Occipital lobe (tissue), 2 donors: Measurements from ENCODE around the gene MPPED1. TPM values are rescaled to one million over a fixed set of nuclear protein-coding genes. Genes with fewer than 3 reads are reported as not detected.

Source experiments
- DNase-seq: peaks from one replicate; lab custom pipeline; 2025; lab: John Stamatoyannopoulos, UW
- total RNA-seq: library from RNA; depleted of rRNA; stranded (reverse); fragments of >200 nt; gene quantifications from one replicate; pipeline ENCODE4 v1.2.3, GENCODE V29; 2014

The MPPED1 gene
- total RNA-seq, 1 donor from 2014 or later = 455 TPM

- DNase-seq = no peak
These were observed 19.3 kb upstream of the MPPED1 start for GRCh38 chr22:43392385-43392989.

GRCh38 chr22:43393132-43393843 is 18.5 kb upstream of the MPPED1 start:
- no peak for DNase-seq

DNA sequence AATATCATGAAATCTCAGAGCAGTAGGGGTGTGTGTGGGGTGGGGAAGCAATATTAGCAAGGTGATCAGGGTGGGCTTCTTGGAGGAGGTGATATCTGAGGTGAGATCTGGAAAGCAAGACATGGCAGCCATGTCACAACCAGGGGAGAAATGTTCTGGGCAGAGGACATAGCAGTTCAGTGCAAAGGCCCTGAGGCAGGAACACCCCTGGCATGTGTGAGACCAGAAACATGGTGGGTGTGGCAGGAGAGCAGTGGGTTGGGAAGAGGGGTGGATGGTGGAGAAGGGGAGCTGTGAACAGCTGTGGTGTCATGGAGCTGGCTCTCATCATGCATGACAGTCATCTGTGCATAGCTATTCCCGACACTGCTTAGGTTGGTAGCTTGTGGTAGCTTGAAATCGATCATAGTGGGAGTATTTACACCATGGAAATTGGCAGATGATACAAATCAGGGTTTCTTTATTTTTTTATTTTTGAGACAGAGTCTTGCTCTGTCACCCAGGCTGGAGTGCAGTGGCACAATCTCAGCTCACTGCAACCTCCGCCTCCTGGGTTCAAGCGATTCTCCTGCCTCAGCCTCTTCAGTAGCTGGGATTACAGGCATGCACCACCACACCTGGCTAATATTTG is 17.9 kb upstream of the MPPED1 start:
- no peak for DNase-seq

- DNase-seq = no peak
These were observed 16.6 kb upstream of the MPPED1 start for GRCh38 chr22:43395086-43395695.

- no peak for DNase-seq
These were observed 15.4 kb upstream of the MPPED1 start for GRCh38 chr22:43396321-43396933.

- no peak for DNase-seq
These were observed 14.8 kb upstream of the MPPED1 start for GRCh38 chr22:43396934-43397457.

- DNase-seq = no peak
These were observed 14.0 kb upstream of the MPPED1 start for GRCh38 chr22:43397766-43398165.

- DNase-seq = no peak
These were observed 13.6 kb upstream of the MPPED1 start for GRCh38 chr22:43398246-43398645.

GRCh38 chr22:43398910-43399309 is 12.9 kb upstream of the MPPED1 start:
- no peak for DNase-seq

- no peak for DNase-seq
These were observed 12.4 kb upstream of the MPPED1 start for GRCh38 chr22:43399338-43399979.

GRCh38 chr22:43399980-43400358 is 11.8 kb upstream of the MPPED1 start:
- DNase-seq = no peak

DNA sequence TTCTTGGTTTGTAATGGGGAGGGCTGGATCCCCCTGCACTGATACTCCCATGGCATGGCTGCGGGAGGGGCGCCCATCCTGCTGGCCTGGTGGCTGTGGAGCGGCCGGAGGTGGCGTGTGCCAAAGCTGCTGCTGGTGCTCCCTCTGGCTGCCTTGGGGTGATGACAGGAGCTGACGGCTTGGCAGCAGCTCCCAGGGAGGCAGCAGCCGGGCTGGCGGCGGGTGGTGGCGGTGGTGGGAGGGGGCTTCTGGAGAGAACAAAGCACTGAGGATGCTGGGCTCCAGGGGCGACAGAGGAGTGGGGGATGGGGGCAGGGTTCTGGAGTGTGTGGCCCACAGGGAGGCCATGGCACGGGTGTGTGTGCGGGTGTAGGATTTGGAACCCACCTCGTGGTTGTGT is 11.4 kb upstream of the MPPED1 start:
- no peak for DNase-seq

DNA sequence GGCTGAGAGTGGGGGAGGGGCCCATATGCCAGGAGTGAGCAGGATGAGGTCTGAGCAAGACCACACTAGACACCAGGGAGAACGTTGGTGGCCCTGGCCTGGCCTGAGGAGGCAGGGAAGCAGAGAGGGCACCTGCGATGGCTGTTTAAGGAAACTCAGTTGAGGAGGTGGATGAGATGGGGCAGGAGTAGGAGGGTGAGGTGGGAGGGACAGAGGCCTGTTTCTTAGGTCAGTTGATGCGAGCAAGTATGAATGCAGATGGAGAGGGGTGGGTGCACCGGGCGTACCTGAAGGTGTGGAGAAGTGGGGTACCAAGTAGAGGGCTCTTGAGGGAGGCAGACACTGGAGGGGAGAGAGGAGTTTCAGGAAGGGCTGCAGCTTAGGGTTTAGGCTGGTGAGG is 10.6 kb upstream of the MPPED1 start:
- DNase-seq = no peak

DNA sequence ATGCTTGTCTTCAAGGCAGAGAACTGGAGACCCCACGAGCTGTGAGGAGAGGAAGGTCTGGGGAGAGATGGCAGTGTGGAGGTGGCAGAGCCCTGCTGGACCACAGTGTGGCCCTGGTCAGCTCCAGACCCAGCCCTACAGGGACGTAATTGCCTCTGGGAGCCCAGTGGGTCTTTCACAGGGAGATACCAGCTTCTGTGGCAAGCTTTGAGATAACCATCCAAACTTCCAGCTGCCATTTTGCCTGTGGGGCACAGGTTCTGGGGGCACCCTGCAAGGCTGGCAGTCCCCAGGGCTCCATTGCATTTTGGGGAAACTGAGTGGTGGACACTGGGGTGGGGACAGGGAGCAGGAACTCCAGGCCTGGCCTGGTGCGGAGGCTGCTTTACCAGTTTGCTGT is 10.2 kb upstream of the MPPED1 start:
- no peak for DNase-seq

GRCh38 chr22:43402128-43402527 is 9.7 kb upstream of the MPPED1 start:
- DNase-seq = no peak

DNA sequence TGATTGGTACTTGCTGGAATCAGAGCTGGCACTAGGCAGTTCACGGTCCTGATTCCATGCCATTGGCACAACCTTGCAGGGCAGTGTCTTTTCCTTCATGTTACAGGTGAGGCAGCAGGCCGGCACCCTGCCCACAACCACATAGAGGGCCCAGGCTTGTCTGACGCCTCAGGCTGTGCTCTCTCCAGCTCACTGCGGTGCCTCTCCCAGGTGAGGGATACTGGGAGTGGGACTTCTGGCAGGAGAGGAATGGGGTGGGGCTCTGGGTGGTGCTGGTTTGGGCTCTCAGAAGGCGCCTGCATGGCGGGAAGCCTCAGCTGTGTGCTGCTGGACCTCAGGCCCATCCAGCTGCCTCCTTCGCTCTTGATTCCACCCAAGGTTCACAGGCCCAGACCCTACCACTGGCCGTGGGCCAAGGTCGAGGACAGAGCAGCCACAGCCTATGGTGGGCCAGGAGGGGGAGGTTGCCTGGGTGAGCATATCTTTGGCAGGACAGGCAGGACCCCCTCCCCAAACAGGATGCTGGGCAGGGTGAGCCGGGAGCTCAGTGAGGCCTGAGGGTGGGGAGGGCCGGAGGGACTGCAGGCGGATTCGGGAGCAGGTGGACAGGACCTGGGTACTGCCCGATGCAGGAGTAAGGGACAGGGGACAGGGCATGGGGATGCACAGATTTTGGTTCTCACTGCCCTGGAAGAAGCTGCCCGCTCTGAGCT is 7.0 kb upstream of the MPPED1 start:
- no peak for DNase-seq

- no peak for DNase-seq
These were observed 5.5 kb upstream of the MPPED1 start for GRCh38 chr22:43406186-43406790.

GRCh38 chr22:43407591-43407990 is 4.2 kb upstream of the MPPED1 start:
- DNase-seq = no peak

GRCh38 chr22:43408009-43408408 is 3.8 kb upstream of the MPPED1 start:
- no peak for DNase-seq

DNA sequence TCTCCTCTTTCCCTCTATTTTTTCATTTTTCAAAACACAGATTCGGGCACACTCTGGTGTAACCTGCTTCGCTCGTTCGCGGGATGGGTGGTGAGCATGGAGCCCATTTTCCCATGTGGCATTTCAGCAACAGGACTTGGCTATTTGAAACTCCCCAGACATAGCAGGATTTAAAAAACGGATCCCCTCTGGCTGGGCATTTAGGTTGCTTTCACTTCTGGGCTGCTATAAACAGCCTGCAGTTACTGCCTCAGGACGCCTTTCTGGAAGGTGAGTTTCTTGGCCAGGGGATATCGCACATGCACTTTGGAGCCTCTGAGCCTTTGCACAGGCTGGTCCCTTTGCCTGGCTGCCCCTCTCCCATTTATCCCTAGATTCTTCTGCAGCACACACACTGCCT is 2.8 kb upstream of the MPPED1 start:
- no peak for DNase-seq
